Endodermal cell (in vitro differentiated cells): Measurements from ENCODE around the gene MANF. TPM values are rescaled to one million over a fixed set of nuclear protein-coding genes. Genes with fewer than 3 reads are reported as not detected.

Source experiments
- DNase-seq: peaks from one replicate; pipeline ENCODE4 v3.0.0-alpha.2; 2017
- H3K27ac ChIP-seq: 2 replicates; pipeline ENCODE4 v1.5.1; 2013; ENCODE audit warnings: mild to moderate bottlenecking, low read depth, low read length, moderate library complexity
- H3K27me3 ChIP-seq: 2 replicates; pipeline ENCODE4 v1.6.1; 2013; ENCODE audit warnings: mild to moderate bottlenecking, low read length, moderate library complexity; ENCODE audit not compliant: insufficient read depth, control insufficient read depth, poor library complexity, severe bottlenecking
- H3K36me3 ChIP-seq: 2 replicates; pipeline ENCODE4 v1.7.0; 2013; ENCODE audit warnings: mild to moderate bottlenecking, low read length, moderate library complexity; ENCODE audit not compliant: control insufficient read depth, insufficient read depth
- H3K4me1 ChIP-seq: one replicate; pipeline ENCODE4 v1.7.0; 2013; ENCODE audit warnings: low read length; ENCODE audit not compliant: control insufficient read depth, insufficient read depth
- H3K4me3 ChIP-seq: 2 replicates; pipeline ENCODE4 v1.5.1; 2013; ENCODE audit warnings: mild to moderate bottlenecking, low read length, moderate library complexity
- H3K9ac ChIP-seq: 2 replicates; pipeline ENCODE4 v1.6.1; 2013; ENCODE audit warnings: mild to moderate bottlenecking, low read length, moderate library complexity; ENCODE audit not compliant: poor library complexity, severe bottlenecking; ENCODE audit errors: extremely low read depth
- H3K9me3 ChIP-seq: 2 replicates; pipeline ENCODE4 v1.6.1; 2013; ENCODE audit warnings: mild to moderate bottlenecking, low read length, moderate library complexity; ENCODE audit not compliant: control insufficient read depth
- H3K27ac Mint-ChIP-seq: 2 replicates; pipeline ENCODE4 v1.8.0; 2020; ENCODE audit warnings: mixed read lengths
- H3K27me3 Mint-ChIP-seq: 2 replicates; pipeline ENCODE4 v1.8.0; 2021; ENCODE audit warnings: mild to moderate bottlenecking, mixed read lengths; ENCODE audit not compliant: insufficient read depth
- H3K36me3 Mint-ChIP-seq: 2 replicates; pipeline ENCODE4 v1.8.0; 2020; ENCODE audit warnings: low read depth, mixed read lengths
- H3K4me1 Mint-ChIP-seq: 2 replicates; pipeline ENCODE4 v1.8.0; 2020; ENCODE audit warnings: mixed read lengths
- H3K4me3 Mint-ChIP-seq: 2 replicates; pipeline ENCODE4 v1.8.0; 2020; ENCODE audit warnings: mild to moderate bottlenecking, moderate library complexity, mixed read lengths
- H3K9me3 Mint-ChIP-seq: 2 replicates; pipeline ENCODE4 v1.8.0; 2020; ENCODE audit warnings: mild to moderate bottlenecking, mixed read lengths
- CTCF ChIP-seq: fragments of 200-600 bp; sonication (generic); conservative IDR thresholded peaks from 2 replicates; pipeline ENCODE4 v1.5.0; 2021; ENCODE audit warnings: antibody characterized with exemption, mild to moderate bottlenecking
- WGBS, 2 experiments: methylation state at CpG; one replicate each; pipeline versions ENCODE4 v1.1.5 to v1.1.7; 2013; ENCODE audit warnings: missing lambda C conversion rate in 2 of 2, mixed read lengths in 1 of 2; ENCODE audit not compliant: insufficient coverage in 1 of 2, insufficient read length in 1 of 2; 5-methylcytosine and 5-hydroxymethylcytosine counted together
- total RNA-seq, 2 donors: library from RNA; stranded (reverse); fragmentation: NEBNext Ultra II Directional in 1 of 2; extraction: Animal tissue kit (Norgen Biotek cat#: 25700) in 1 of 2; gene quantifications; 2 replicates in 1 of 2; 3 replicates in 1 of 2; pipeline ENCODE4 v1.2.1, GENCODE V29; 2021

MANF gene
- total RNA-seq, 2 donors from 2014 or later: 153 to 225 TPM

- no peaks in the 10 kb centered on the region for H3K9me3 Mint-ChIP-seq
- no peak overlapping the region for H3K9ac ChIP-seq
- WGBS, 2 experiments: 94 to 100% methylated on average over 5 of the region's 5 CpGs
- H3K9me3 ChIP-seq: no peaks in the 10 kb centered on the region
- peaks cover 42% of the 10 kb centered on the region for H3K36me3 Mint-ChIP-seq
- H3K27ac ChIP-seq: no peak overlapping the region
- H3K27me3 Mint-ChIP-seq: no peaks in the 10 kb centered on the region
- no peak overlapping the region for H3K4me3 ChIP-seq
- H3K4me3 Mint-ChIP-seq: no peak overlapping the region
- H3K4me1 ChIP-seq: no peaks in the 10 kb centered on the region
- H3K27ac Mint-ChIP-seq: no peak overlapping the region
- DNase-seq: no peak
- no peaks in the 10 kb centered on the region for H3K27me3 ChIP-seq
- H3K4me1 Mint-ChIP-seq: no peaks in the 10 kb centered on the region
- peaks cover 56% of the 10 kb centered on the region for H3K36me3 ChIP-seq
- no peak for TF ChIP-seq CTCF
Observed at GRCh38 chr3:51434110-51434509, 49.0 kb downstream of the MANF start.

DNA sequence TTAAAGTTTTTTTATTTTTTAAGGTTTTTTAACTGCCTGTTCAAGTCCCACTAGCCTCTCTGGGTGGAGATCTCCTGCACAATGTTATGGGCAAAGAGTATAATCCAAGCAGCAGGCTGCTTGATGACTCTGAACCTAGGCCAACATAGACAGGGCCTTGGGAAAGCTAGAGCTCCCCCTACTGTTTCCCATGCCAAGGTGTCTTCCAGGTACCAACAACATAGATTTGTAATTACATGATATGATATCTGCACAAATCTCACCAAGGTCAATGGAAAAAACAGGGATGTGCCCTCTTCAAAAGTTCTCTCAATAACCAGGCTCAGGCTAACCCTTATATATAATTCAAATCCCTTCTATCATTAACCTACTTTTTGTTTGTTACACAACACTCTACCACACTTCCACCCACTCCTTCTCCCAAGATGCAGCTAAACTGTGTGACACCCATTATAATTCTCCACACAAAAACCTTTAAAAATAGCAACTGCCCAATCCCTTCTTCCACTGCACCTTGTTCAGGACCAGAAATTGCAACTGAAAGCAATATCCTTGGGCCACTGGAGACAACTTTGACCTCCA lies 49.7 kb downstream of the MANF start:
- Mint-ChIP-seq H3K27me3 (no peaks in the 10 kb centered on the region), H3K9me3 (no peaks in the 10 kb centered on the region), H3K4me3 (no peak overlapping the region), H3K27ac (no peak overlapping the region), H3K4me1 (no peaks in the 10 kb centered on the region), H3K36me3 (peaks cover 38% of the 10 kb centered on the region)
- H3K4me1 ChIP-seq: no peaks in the 10 kb centered on the region
- TF ChIP-seq CTCF: peak; percentile 88
- H3K36me3 ChIP-seq: peaks cover 52% of the 10 kb centered on the region
- H3K4me3 ChIP-seq: no peak overlapping the region
- DNase-seq: peak; percentile 72
- H3K27ac ChIP-seq: no peak overlapping the region
- H3K9me3 ChIP-seq: no peaks in the 10 kb centered on the region
- no peaks in the 10 kb centered on the region for H3K27me3 ChIP-seq
- H3K9ac ChIP-seq: no peak overlapping the region

- Mint-ChIP-seq H3K27me3 (no peaks in the 10 kb centered on the region), H3K4me1 (no peaks in the 10 kb centered on the region), H3K4me3 (no peak overlapping the region), H3K9me3 (no peaks in the 10 kb centered on the region), H3K27ac (no peak overlapping the region), H3K36me3 (peaks cover 41% of the 10 kb centered on the region)
- Histone ChIP-seq H3K9me3 (no peaks in the 10 kb centered on the region), H3K4me1 (no peaks in the 10 kb centered on the region), H3K4me3 (no peak overlapping the region), H3K27me3 (no peaks in the 10 kb centered on the region), H3K36me3 (peaks cover 58% of the 10 kb centered on the region), H3K9ac (no peak overlapping the region), H3K27ac (no peak overlapping the region)
- no peak for TF ChIP-seq CTCF
- DNase-seq: no peak
- WGBS, 2 experiments: 87 to 88% methylated on average over 3 to 8 of the region's 8 CpGs
Observed at GRCh38 chr3:51436998-51437639, 52.0 kb downstream of the MANF start.

Other genes with a start within 250 kb of the MANF start
- 10 to 100 TPM; 49.5 to 58.2 TPM for gene RBM15B, start 6.0 kb downstream of the MANF start, total RNA-seq
- 10 to 100 TPM; 24.9 to 27.1 TPM for gene DCAF1, start 114.7 kb downstream of the MANF start, total RNA-seq
- 10 to 100 TPM; 54.1 to 56.4 TPM for gene RAD54L2, start 153.4 kb downstream of the MANF start, total RNA-seq